GM15510 (cell line): ENCODE results near the gene MARK2.

Source experiments
- POLR2A ChIP-seq: IDR thresholded peaks from 3 replicates; pipeline ENCODE4 v1.6.1; 2011; ENCODE audit warnings: borderline replicate concordance; ENCODE audit not compliant: insufficient read length; ENCODE audit errors: extremely low read depth

Gene MARK2

DNA sequence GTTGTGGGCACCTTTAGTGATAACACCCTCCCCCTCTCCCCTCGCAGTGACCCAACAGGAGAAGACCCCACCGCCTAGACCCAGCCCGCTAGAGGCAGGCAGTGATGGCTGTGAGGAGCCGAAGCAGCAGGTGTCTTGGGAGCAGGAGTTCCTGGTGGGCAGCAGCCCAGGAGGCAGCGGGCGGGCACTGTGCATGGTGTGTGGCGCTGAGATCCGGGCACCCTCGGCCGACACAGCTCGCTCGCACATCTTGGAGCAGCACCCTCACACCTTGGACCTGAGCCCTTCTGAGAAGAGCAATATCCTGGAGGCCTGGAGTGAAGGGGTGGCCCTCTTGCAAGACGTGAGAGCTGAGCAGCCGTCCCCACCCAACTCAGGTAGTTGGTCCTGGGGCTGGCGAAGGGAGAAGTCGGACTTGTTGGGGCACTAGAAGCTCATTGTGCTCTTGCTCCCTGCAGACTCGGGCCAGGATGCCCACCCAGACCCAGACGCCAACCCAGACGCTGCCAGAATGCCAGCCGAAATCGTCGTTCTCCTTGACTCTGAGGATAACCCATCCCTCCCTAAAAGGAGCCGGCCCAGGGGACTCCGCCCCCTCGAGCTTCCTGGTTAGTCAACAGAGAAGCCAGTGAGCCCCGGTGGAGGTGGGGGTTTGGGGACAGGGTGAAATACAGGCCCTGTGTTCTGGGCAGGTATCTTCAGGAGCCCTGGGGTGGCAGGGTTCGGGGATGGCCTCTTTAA is 21.0 kb upstream of the MARK2 start:
- no peak for TF ChIP-seq POLR2A

GRCh38 chr11:63818609-63819008 is 20.3 kb upstream of the MARK2 start:
- no peak for TF ChIP-seq POLR2A

- TF ChIP-seq POLR2A: no peak
Observed at GRCh38 chr11:63821411-63821810, 17.5 kb upstream of the MARK2 start.

- TF ChIP-seq POLR2A: no peak
Observed at GRCh38 chr11:63826471-63827190, 12.3 kb upstream of the MARK2 start.

DNA sequence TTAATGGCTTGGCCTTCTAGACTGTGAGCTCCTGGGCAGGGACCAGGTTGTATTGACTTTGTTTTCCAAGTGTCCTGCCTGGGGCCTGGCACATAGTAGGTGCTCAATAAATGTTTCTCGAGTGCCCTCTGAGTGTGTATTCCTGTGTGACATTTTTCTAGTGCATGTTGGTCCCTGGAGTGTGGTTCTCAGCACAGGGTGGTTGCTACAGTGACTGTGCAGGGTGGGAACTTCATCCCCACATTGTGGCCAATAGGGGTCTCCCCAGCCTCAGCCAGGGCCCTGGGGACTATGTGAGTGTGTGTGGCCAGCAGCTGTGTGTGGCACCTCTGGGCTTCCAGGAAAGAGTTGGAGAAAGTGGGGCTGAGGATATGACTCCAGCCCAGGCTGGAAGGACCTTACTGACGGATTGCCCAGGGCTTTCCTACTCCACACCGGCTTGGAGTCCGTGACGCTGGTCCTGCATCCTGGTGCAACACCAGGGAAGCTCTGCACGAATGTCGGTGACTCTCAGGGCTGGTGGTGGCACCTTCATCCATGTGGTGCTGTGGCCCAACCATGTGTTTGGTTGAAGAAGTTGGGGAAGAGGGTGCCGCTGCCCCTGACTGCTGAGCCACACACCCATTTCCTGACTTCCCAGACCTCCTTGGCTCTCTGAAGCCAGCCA is 9.0 kb upstream of the MARK2 start:
- TF ChIP-seq POLR2A: no peak

GRCh38 chr11:63831326-63831725 is 7.6 kb upstream of the MARK2 start:
- TF ChIP-seq POLR2A: no peak

DNA sequence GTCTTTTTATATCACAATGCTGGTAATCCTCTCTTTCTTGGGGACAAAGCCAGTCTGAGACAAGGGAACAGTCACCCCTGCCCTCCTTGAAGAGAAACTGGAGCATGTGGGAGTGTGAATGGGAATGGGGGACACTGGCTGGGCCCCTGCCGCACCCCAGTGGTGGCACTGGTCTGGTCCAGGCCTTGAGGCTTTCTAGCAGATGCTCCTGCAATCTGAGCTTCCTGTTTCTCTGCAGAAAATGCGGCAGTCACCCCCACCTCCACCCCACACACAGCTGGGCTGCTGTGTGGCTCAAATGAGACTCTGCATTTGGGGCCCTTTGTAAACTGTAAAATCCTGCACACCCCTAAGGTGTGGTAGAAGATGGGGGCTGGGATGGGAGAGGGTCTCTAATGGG is 6.6 kb upstream of the MARK2 start:
- no peak for TF ChIP-seq POLR2A

- no peak for TF ChIP-seq POLR2A
Observed at GRCh38 chr11:63833048-63833447, 5.9 kb upstream of the MARK2 start.

DNA sequence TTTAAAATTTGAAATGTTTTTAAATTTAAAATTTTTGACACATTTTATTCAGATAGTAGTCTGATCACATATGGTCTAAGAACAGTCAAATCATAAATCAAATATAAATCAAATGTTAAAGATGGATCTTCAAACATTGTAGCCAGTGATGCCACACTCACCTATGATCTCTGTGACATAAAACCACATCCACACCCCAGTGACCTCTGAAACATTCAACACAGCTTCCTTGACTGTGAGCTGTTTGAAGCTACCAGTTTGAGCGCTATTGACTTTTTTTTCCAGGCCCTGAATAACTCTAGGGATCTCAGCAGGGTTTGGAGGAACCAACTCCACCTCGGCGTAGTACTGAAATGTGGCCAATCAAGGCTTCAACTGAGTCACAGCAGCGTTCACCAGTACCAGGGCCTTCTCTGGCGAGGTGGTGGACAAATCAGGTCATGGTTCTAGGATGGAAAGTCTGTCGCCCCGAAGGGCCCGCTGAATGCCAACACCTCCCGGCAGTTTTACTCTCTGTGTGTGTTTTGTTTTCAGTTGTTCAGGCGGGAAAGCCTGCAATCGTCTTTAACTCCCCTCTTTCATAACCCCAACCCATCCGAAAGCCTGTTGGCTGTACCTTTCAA is 4.3 kb upstream of the MARK2 start:
- TF ChIP-seq POLR2A: no peak

GRCh38 chr11:63835158-63835545 is 3.8 kb upstream of the MARK2 start:
- no peak for TF ChIP-seq POLR2A

DNA sequence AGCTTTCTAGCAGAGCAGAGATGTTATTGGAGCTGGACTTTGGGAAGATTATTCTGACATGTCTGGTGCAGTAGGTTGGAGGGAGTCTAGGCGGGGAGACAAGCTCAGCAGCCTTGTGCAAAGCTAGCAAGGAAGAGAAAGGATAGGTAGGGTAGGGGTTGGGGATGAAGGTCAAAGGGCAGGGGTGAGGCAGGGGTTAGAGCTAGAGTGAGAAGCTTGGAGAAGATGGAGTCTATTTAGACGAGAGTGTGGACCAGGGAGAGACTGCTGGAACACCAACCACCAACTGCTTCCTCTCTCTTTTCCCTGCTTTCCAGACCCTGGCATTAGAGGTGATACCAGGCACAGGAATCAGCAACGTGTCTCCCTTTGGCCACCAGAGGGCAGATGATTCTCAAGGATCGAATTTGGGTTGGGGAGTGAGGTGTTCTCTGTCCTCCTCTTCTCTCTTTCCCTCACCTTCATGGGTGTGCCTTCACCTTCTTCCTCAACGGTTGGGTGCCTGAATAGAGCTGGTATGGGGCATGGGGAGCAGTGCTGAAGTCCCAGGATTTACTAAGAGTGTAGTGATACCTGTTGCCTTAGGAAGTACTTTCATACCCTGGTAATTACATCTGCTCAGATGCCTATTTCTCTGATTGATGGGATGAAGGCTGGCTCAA is 1.8 kb upstream of the MARK2 start:
- TF ChIP-seq POLR2A: no peak

GRCh38 chr11:63837739-63838138 is 1.2 kb upstream of the MARK2 start:
- no peak for TF ChIP-seq POLR2A

DNA sequence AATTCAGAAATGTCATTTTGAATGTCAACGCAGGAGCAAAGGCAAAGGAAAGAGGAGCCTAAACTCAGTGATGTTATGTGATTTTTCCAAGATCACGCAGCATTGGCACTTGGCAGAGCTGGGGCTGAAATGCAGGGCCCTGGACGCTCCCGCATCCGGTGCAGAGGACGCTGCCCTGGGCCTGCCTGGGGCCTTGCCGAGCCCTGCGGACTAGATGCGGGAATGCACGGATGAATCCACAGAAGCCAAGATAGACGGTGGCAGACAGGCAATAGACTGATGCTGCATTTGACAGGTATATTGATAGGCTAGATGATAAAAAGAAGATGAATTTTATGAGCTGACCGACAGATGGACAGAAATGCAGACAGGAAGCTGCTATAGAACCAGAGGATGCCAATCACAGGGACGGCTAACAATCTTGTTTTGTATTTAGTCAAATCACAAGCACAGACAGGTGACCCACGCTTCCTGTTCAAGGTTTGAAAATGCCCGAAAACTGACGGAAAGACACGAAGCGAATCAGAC is 696 bp upstream of the MARK2 start:
- no peak for TF ChIP-seq POLR2A
